Stimulated activated CD4-positive, alpha-beta T cell treated with anti-CD3 and anti-CD28 coated beads, Interleukin-12 subunit alpha, Interleukin-12 subunit beta, amount 100 ng/mL, for 4 hours (primary cell): ENCODE measurements around the gene C11orf65.

Experiments
- DNase-seq: peaks from one replicate; pipeline ENCODE4 v3.0.0-alpha.2; 2020

C11orf65 gene

GRCh38 chr11:108351468-108351867, 115.9 kb downstream of the C11orf65 start:
- no peak for DNase-seq

- no peak for DNase-seq
Measured at GRCh38 chr11:108346451-108346850, 120.9 kb downstream of the C11orf65 start.

GRCh38 chr11:108345767-108346166, 121.6 kb downstream of the C11orf65 start:
- DNase-seq: no peak

GRCh38 chr11:108343714-108344113, 123.6 kb downstream of the C11orf65 start:
- no peak for DNase-seq

- no peak for DNase-seq
Measured at GRCh38 chr11:108341654-108342053, 125.7 kb downstream of the C11orf65 start.

- DNase-seq: no peak
Measured at GRCh38 chr11:108340973-108341372, 126.4 kb downstream of the C11orf65 start.

- DNase-seq: no peak
Measured at GRCh38 chr11:108338750-108339149, 128.6 kb downstream of the C11orf65 start.

GRCh38 chr11:108333403-108333899, 133.9 kb downstream of the C11orf65 start:
- DNase-seq: no peak
